Stimulated activated CD4-positive, alpha-beta T cell treated with anti-CD3 and anti-CD28 coated beads, TNF-alpha, amount 100 ng/mL, for 4 hours (primary cell): ENCODE measurements around the gene SPRY2.
"Not testable (repeated sequence)": the region's sequence is repeated elsewhere in the genome, so short reads cannot be mapped to it uniquely, and the experiment has no call there.

Source experiments
- DNase-seq, 3 experiments: peaks; one replicate each; pipeline ENCODE4 v3.0.0-alpha.2; 2020; ENCODE audit warnings: low read depth in 3 of 3

Gene SPRY2

GRCh38 chr13:80341101-80341755, at the start of gene SPRY2:
Gene SPRY2 (minus strand): TSS chr13:80341126. CDS start chr13:80337705, 3,421 bp downstream.
- DNase-seq = no peak

GRCh38 chr13:80390338-80390737, 49.4 kb upstream of the SPRY2 start:
- DNase-seq = no peak

GRCh38 chr13:80389073-80390038, 48.4 kb upstream of the SPRY2 start:
- DNase-seq = no peak

- no peak for DNase-seq
These were observed 47.6 kb upstream of the SPRY2 start for GRCh38 chr13:80388506-80388905.

GRCh38 chr13:80386592-80386991, 45.7 kb upstream of the SPRY2 start:
- DNase-seq = no peak

- DNase-seq = no peak
These were observed 45.1 kb upstream of the SPRY2 start for GRCh38 chr13:80386002-80386401.

GRCh38 chr13:80382576-80382975, 41.6 kb upstream of the SPRY2 start:
- DNase-seq = no peak

- DNase-seq = no peak
These were observed 38.3 kb upstream of the SPRY2 start for GRCh38 chr13:80379245-80379644.

- DNase-seq = no peak
These were observed 35.6 kb upstream of the SPRY2 start for GRCh38 chr13:80376554-80376953.

- no peak for DNase-seq
These were observed 34.0 kb upstream of the SPRY2 start for GRCh38 chr13:80374901-80375300.

GRCh38 chr13:80374444-80374843, 33.5 kb upstream of the SPRY2 start:
- DNase-seq = no peak

GRCh38 chr13:80371840-80372509, 31.0 kb upstream of the SPRY2 start:
- DNase-seq = no peak

- no peak for DNase-seq
These were observed 26.5 kb upstream of the SPRY2 start for GRCh38 chr13:80367473-80367872.

- DNase-seq = no peak
These were observed 23.1 kb upstream of the SPRY2 start for GRCh38 chr13:80363890-80364503.

GRCh38 chr13:80362481-80362880, 21.6 kb upstream of the SPRY2 start:
- DNase-seq = no peak

- DNase-seq = no peak
These were observed 21.0 kb upstream of the SPRY2 start for GRCh38 chr13:80361883-80362327.

GRCh38 chr13:80361298-80361697, 20.4 kb upstream of the SPRY2 start:
- DNase-seq = no peak

GRCh38 chr13:80360453-80360800, 19.5 kb upstream of the SPRY2 start:
- DNase-seq = no peak

GRCh38 chr13:80359778-80360452, 19.0 kb upstream of the SPRY2 start:
- DNase-seq = no peak

GRCh38 chr13:80359414-80359777, 18.5 kb upstream of the SPRY2 start:
- no peak for DNase-seq

- not testable (repeated sequence) for DNase-seq
These were observed 14.7 kb upstream of the SPRY2 start for GRCh38 chr13:80355496-80356094.
